IMR-90 (cell line): ENCODE results near the gene TENM3. TPM values are rescaled to one million over a fixed set of nuclear protein-coding genes. Genes with fewer than 3 reads are reported as not detected.

Source experiments
- ATAC-seq: fragments of 200-7000 bp; cut with Tn5 transposase; 2 replicates; pipeline ENCODE4 v1.9.1; 2020; ENCODE audit warnings: low read depth, mild to moderate bottlenecking, moderate library complexity
- BruUV-seq: library from RNA; stranded (reverse); fragments of 400-500 nt; replicated peaks from 2 replicates; lab custom pipeline; 2021; lab: Mats Ljungman, UMichigan
- CTCF ChIA-PET: fragments of 300-600 bp; formaldehyde crosslinking; extraction: SDS; loops from one replicate; lab custom pipeline; 2021; ENCODE audit warnings: antibody characterized with exemption; lab: Yijun Ruan, JAX
- POLR2A ChIA-PET: fragments of 300-600 bp; sonication (Branson Sonifier 250); formaldehyde crosslinking; loops from one replicate; lab custom pipeline; 2022; ENCODE audit warnings: antibody characterized with exemption; ENCODE audit not compliant: unreplicated experiment; lab: Charles Lee
- DNase-seq: peaks from one replicate; pipeline ENCODE4 v3.0.0; 2013
- H2AFZ ChIP-seq: replicated peaks from 2 replicates; pipeline ENCODE3; 2013; ENCODE audit warnings: low read length, mild to moderate bottlenecking; ENCODE audit not compliant: poor library complexity
- H2AK5ac ChIP-seq: 2 replicates; pipeline ENCODE4 v1.6.1; 2013; ENCODE audit warnings: low read depth, low read length, inconsistent platforms
- H2AK9ac ChIP-seq: replicated peaks from 2 replicates; pipeline ENCODE3; 2013; ENCODE audit warnings: mild to moderate bottlenecking, low read depth, low read length, moderate library complexity; ENCODE audit not compliant: poor library complexity
- H2BK120ac ChIP-seq: 2 replicates; pipeline ENCODE4 v1.6.1; 2013; ENCODE audit warnings: low read depth, low read length, inconsistent platforms
- H2BK15ac ChIP-seq: 3 replicates; pipeline ENCODE4 v1.6.1; 2013; ENCODE audit warnings: low read depth, low read length, inconsistent platforms
- H2BK20ac ChIP-seq: 2 replicates; pipeline ENCODE4 v1.6.1; 2013; ENCODE audit warnings: low read depth, mild to moderate bottlenecking, inconsistent platforms, low read length, moderate library complexity
- H2BK5ac ChIP-seq: 2 replicates; pipeline ENCODE4 v1.6.1; 2013; ENCODE audit warnings: mild to moderate bottlenecking, low read depth, low read length, inconsistent platforms; ENCODE audit not compliant: poor library complexity, severe bottlenecking
- H3K14ac ChIP-seq: replicated peaks from 2 replicates; pipeline ENCODE4 v1.6.1; 2013; ENCODE audit warnings: low read depth, low read length, inconsistent platforms
- H3K18ac ChIP-seq: 2 replicates; pipeline ENCODE4 v1.6.1; 2013; ENCODE audit warnings: low read depth, low read length, control low read depth
- H3K23ac ChIP-seq: 2 replicates; pipeline ENCODE4 v1.6.1; 2013; ENCODE audit warnings: low read depth, low read length, inconsistent platforms
- H3K27ac ChIP-seq: 2 replicates; pipeline ENCODE4 v1.5.1; 2013; ENCODE audit warnings: mild to moderate bottlenecking, control low read depth, low read length; ENCODE audit not compliant: insufficient read depth
- H3K27me3 ChIP-seq: 2 replicates; pipeline ENCODE4 v1.6.1; 2013; ENCODE audit warnings: low read length; ENCODE audit not compliant: control insufficient read depth, insufficient read depth
- H3K36me3 ChIP-seq: 2 replicates; pipeline ENCODE4 v1.6.1; 2013; ENCODE audit warnings: low read length, mixed read lengths; ENCODE audit not compliant: control insufficient read depth, insufficient read depth
- H3K4ac ChIP-seq: 2 replicates; pipeline ENCODE4 v1.6.1; 2013; ENCODE audit warnings: low read depth, low read length, inconsistent platforms
- H3K4me1 ChIP-seq: 2 replicates; pipeline ENCODE4 v1.6.1; 2013; ENCODE audit warnings: low read length, mixed read lengths; ENCODE audit not compliant: control insufficient read depth, insufficient read depth
- H3K4me2 ChIP-seq: 2 replicates; pipeline ENCODE4 v1.6.1; 2013; ENCODE audit warnings: low read depth, mild to moderate bottlenecking, control low read depth, low read length, moderate library complexity
- H3K4me3 ChIP-seq: 2 replicates; pipeline ENCODE4 v1.5.1; 2013; ENCODE audit warnings: low read depth, mild to moderate bottlenecking, control low read depth, low read length, moderate library complexity; ENCODE audit not compliant: insufficient read depth
- H3K56ac ChIP-seq: 2 replicates; pipeline ENCODE4 v1.6.1; 2013; ENCODE audit warnings: low read length, inconsistent platforms; ENCODE audit not compliant: insufficient read depth; ENCODE audit errors: extremely low read depth
- H3K79me1 ChIP-seq, 2 experiments: 2 replicates each; pipeline ENCODE4 v1.6.1; 2013; ENCODE audit warnings: low read length in 2 of 2, inconsistent platforms in 1 of 2, low read depth in 1 of 2
- H3K9ac ChIP-seq: 2 replicates; pipeline ENCODE4 v1.6.1; 2013; ENCODE audit warnings: low read depth, low read length, control low read depth
- H3K9me1 ChIP-seq: 2 replicates; pipeline ENCODE4 v1.6.1; 2013; ENCODE audit warnings: low read length, inconsistent platforms; ENCODE audit not compliant: insufficient read depth
- H3K9me3 ChIP-seq: 2 replicates; pipeline ENCODE4 v1.6.1; 2013; ENCODE audit warnings: low read length; ENCODE audit not compliant: control insufficient read depth, insufficient read depth
- H4K20me1 ChIP-seq: 2 replicates; pipeline ENCODE4 v1.6.1; 2013; ENCODE audit warnings: low read length, inconsistent platforms; ENCODE audit not compliant: insufficient read depth
- H4K5ac ChIP-seq: 2 replicates; pipeline ENCODE4 v1.6.1; 2013; ENCODE audit warnings: mild to moderate bottlenecking, low read depth, low read length, control low read depth
- H4K8ac ChIP-seq, 2 experiments: 2 replicates each; pipeline ENCODE4 v1.6.1; 2013; ENCODE audit warnings: low read depth in 2 of 2, low read length in 2 of 2, control low read depth in 1 of 2, inconsistent platforms in 1 of 2
- H4K91ac ChIP-seq: 2 replicates; pipeline ENCODE4 v1.6.1; 2013; ENCODE audit warnings: low read depth, low read length, inconsistent platforms; ENCODE audit not compliant: insufficient read depth
- BHLHE40 ChIP-seq: fragments of 150-350 bp; IDR thresholded peaks from 2 replicates; pipeline ENCODE4 v1.6.1; 2016; ENCODE audit warnings: mild to moderate bottlenecking, low read depth, low read length
- CEBPB ChIP-seq: IDR thresholded peaks from 2 replicates; pipeline ENCODE4 v1.6.1; 2012; ENCODE audit warnings: low read depth, low read length, improper control_type of control experiment
- CHD1 ChIP-seq: IDR thresholded peaks from 2 replicates; pipeline ENCODE4 v1.6.1; 2012; ENCODE audit warnings: low read depth, low read length, improper control_type of control experiment
- ELK1 ChIP-seq: fragments of 150-350 bp; IDR thresholded peaks from 2 replicates; pipeline ENCODE4 v1.6.1; 2016; ENCODE audit warnings: low read depth, mild to moderate bottlenecking, low read length, moderate library complexity, borderline replicate concordance
- FOS ChIP-seq: fragments of 150-350 bp; IDR thresholded peaks from 2 replicates; pipeline ENCODE4 v1.6.1; 2016; ENCODE audit warnings: low read depth, low read length
- MAFK ChIP-seq: IDR thresholded peaks from 2 replicates; pipeline ENCODE4 v1.6.1; 2012; ENCODE audit warnings: low read depth, low read length, improper control_type of control experiment
- MAZ ChIP-seq: IDR thresholded peaks from 2 replicates; pipeline ENCODE4 v1.6.1; 2012; ENCODE audit warnings: low read depth, mild to moderate bottlenecking, low read length, improper control_type of control experiment, moderate library complexity, borderline replicate concordance
- MXI1 ChIP-seq: IDR thresholded peaks from 2 replicates; pipeline ENCODE4 v1.6.1; 2012; ENCODE audit warnings: low read depth, mild to moderate bottlenecking, low read length, moderate library complexity, borderline replicate concordance
- NFE2L2 ChIP-seq: fragments of 150-350 bp; IDR thresholded peaks from 2 replicates; pipeline ENCODE4 v1.6.1; 2016; ENCODE audit warnings: low read depth, mild to moderate bottlenecking, low read length
- RAD21 ChIP-seq: IDR thresholded peaks from 2 replicates; pipeline ENCODE4 v1.6.1; 2012; ENCODE audit warnings: low read length, improper control_type of control experiment
- RCOR1 ChIP-seq: IDR thresholded peaks from 2 replicates; pipeline ENCODE4 v1.6.1; 2012; ENCODE audit warnings: mild to moderate bottlenecking, low read length, improper control_type of control experiment; ENCODE audit not compliant: insufficient replicate concordance
- RFX5 ChIP-seq: IDR thresholded peaks from 2 replicates; pipeline ENCODE4 v1.8.0; 2012; ENCODE audit warnings: low read depth, mild to moderate bottlenecking, low read length, moderate library complexity
- SMC3 ChIP-seq: fragments of 150-350 bp; IDR thresholded peaks from 2 replicates; pipeline ENCODE4 v1.6.1; 2016; ENCODE audit warnings: low read depth, mild to moderate bottlenecking, antibody characterized with exemption, low read length, moderate library complexity
- USF2 ChIP-seq: fragments of 150-350 bp; IDR thresholded peaks from 2 replicates; pipeline ENCODE4 v1.6.1; 2017; ENCODE audit warnings: mild to moderate bottlenecking, antibody characterized with exemption, low read length, low read depth
- WGBS, 2 experiments: methylation state at CpG; one replicate each; pipeline versions ENCODE4 v1.1.5 to v1.1.7; 2013; ENCODE audit warnings: missing lambda C conversion rate in 2 of 2; ENCODE audit not compliant: insufficient read length in 1 of 2; ENCODE audit errors: extremely low coverage in 2 of 2; 5-methylcytosine and 5-hydroxymethylcytosine counted together
- dilution Hi-C: fragments of 300-500 bp; cut with HindIII; formaldehyde crosslinking; loops from one replicate; pipeline ENCODE4 v1.14.3; 2018; ENCODE audit warnings: low sequenced_read_pairs; ENCODE audit not compliant: unreplicated experiment
- in situ Hi-C: fragments of 300-500 bp; cut with MboI; formaldehyde crosslinking; loops from 3 replicates; pipeline ENCODE4 v1.14.3; 2019; ENCODE audit warnings: low sequenced_read_pairs, inconsistent platforms, mixed read lengths
- intact Hi-C: fragments of 100-400 bp; cut with micrococcal nuclease; formaldehyde crosslinking; loops from 2 replicates; pipeline ENCODE4 v1.10.0; 2022
- polyA plus RNA-seq, 3 experiments: library from polyadenylated mRNA; depleted of rRNA; stranded (reverse); fragments of >200 nt; gene quantifications; 2 replicates each; pipeline ENCODE4 v1.2.3, GENCODE V29; 2012; ENCODE audit warnings: low replicate concordance in 1 of 3
- total RNA-seq: library from RNA; depleted of rRNA; stranded (reverse); fragments of >200 nt; gene quantifications from 2 replicates; pipeline ENCODE4 v1.2.3, GENCODE V29; 2012
- TF ChIP-seq, protein P1 (sequence below): conservative IDR thresholded peaks from 2 replicates; pipeline ENCODE4 v1.5.1; 2012; ENCODE audit warnings: mild to moderate bottlenecking, low read depth, low read length, improper control_type of control experiment

TENM3 gene
- total and polyA plus RNA-seq, 2 of the 4 experiments (the other 2 are of a cell fraction), result 29.9 to 173 TPM

DNA sequence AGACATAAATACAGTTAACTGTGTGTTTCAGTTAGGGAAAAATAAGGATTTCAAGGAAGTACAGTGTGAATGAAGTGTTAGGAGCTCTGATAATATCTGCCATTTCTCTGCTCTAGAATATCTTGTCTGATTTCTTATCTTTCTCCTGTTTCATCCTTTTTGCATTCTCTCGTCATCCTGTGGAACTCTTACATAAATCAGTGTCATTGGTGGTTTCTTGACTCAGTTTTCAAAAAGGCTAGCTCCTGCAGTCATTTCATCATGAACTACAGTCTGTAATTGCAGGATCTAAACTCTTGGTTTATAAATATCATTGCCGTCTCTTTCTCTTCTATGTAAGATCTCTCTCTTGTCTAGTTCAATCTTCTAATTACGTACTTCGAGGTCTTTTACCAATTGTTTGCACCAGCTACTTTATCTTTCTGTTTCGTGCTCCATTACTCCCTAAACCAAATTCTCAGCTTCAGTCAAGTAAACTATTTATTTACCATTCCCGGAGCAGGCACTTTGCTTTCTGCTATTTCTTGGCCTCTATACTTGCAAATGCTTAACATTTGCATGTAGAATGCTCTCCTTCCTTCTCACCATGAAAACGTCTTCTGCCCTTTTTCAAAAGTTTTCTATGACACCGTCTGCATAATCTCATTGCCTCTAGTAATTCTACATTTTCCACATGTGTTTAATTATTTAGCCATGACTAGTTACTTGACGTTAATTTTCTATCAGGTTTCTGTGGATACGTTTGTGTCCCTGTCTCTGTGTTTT, 294.0 kb downstream of the TENM3 start:
- Histone ChIP-seq H3K79me1 (peaks cover 3 to 10% of the 10 kb centered on the region in 2 experiments; a peak in 1 of 4 replicates), H3K36me3 (no peaks in the 10 kb centered on the region), H3K4me2 (peak overlapping the region; percentile 49; the same call in 1 of the 2 replicates), H3K4ac (no peak overlapping the region), H3K4me3 (no peak overlapping the region), H2BK20ac (no peak overlapping the region), H4K91ac (no peak overlapping the region), H3K14ac (no peak overlapping the region), H2AK9ac (no peak overlapping the region), H4K8ac (no peak overlapping the region), H4K5ac (no peak overlapping the region), H2BK120ac (no peak overlapping the region), H3K23ac (no peak overlapping the region), H2BK15ac (no peak overlapping the region), H3K56ac (no peak overlapping the region), H3K9ac (no peak overlapping the region), H3K27me3 (no peaks in the 10 kb centered on the region), H2AK5ac (no peak overlapping the region), H3K9me3 (no peaks in the 10 kb centered on the region), H3K18ac (no peak overlapping the region), H3K27ac (no peak overlapping the region), H3K4me1 (no peaks in the 10 kb centered on the region), H3K9me1 (0 out of 2 replicates have a peak, but pooled peaks cover 3% of the 10 kb centered on the region), H2AFZ (no peak overlapping the region), H4K20me1 (no peaks in the 10 kb centered on the region), H2BK5ac (no peak overlapping the region)
- DNase-seq (no peak), ATAC-seq (no peak)
- POLR2A ChIA-PET, result no interaction called here
- dilution Hi-C loops, result no loop called here
- intact Hi-C loops, result no loop called here
- WGBS, 2 experiments, result 34% methylated on average over 6 of the region's 10 CpGs; no CpG with 5 or more reads in 1 of the 2 experiments
- BruUV-seq, result no TSS peak
- in situ Hi-C loops, result no loop called here
- CTCF ChIA-PET, result no interaction called here
- no peak for TF ChIP-seq BHLHE40
- TF ChIP-seq RFX5, result no peak
- TF ChIP-seq MAZ, result no peak
- TF ChIP-seq, protein P1, sequence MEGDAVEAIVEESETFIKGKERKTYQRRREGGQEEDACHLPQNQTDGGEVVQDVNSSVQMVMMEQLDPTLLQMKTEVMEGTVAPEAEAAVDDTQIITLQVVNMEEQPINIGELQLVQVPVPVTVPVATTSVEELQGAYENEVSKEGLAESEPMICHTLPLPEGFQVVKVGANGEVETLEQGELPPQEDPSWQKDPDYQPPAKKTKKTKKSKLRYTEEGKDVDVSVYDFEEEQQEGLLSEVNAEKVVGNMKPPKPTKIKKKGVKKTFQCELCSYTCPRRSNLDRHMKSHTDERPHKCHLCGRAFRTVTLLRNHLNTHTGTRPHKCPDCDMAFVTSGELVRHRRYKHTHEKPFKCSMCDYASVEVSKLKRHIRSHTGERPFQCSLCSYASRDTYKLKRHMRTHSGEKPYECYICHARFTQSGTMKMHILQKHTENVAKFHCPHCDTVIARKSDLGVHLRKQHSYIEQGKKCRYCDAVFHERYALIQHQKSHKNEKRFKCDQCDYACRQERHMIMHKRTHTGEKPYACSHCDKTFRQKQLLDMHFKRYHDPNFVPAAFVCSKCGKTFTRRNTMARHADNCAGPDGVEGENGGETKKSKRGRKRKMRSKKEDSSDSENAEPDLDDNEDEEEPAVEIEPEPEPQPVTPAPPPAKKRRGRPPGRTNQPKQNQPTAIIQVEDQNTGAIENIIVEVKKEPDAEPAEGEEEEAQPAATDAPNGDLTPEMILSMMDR, result no peak
- TF ChIP-seq USF2, result no peak
- no peak for TF ChIP-seq RCOR1
- TF ChIP-seq MAFK, result no peak
- no peak for TF ChIP-seq NFE2L2
- TF ChIP-seq SMC3, result no peak
- no peak for TF ChIP-seq CHD1
- no peak for TF ChIP-seq FOS
- TF ChIP-seq RAD21, result no peak
- no peak for TF ChIP-seq MXI1
- TF ChIP-seq ELK1, result no peak
- TF ChIP-seq CEBPB, result no peak
